Kidney epithelial cell (primary cell): Measurements from ENCODE around the gene ATP11C. TPM values are rescaled to one million over a fixed set of nuclear protein-coding genes. Genes with fewer than 3 reads are reported as not detected.
A peak's percentile ranks its signal among the peaks of the same experiment; 100 is the strongest.
"Not testable (repeated sequence)": the region's sequence is repeated elsewhere in the genome, so short reads cannot be mapped to it uniquely, and the experiment has no call there.

Experiments used
- DNase-seq: peaks from one replicate; pipeline ENCODE4 v3.0.0-alpha.2; 2010; ENCODE audit warnings: low read depth
- H3K27me3 ChIP-seq: 2 replicates; pipeline ENCODE4 v1.6.0; 2011; ENCODE audit warnings: low read length; ENCODE audit not compliant: control insufficient read depth, insufficient read depth
- H3K36me3 ChIP-seq: 2 replicates; pipeline ENCODE4 v1.5.1; 2011; ENCODE audit warnings: low read length; ENCODE audit not compliant: control insufficient read depth, insufficient read depth
- H3K4me3 ChIP-seq: 2 replicates; pipeline ENCODE4 v1.5.1; 2011; ENCODE audit warnings: low read depth, mild to moderate bottlenecking, control low read depth, low read length
- total RNA-seq: library from RNA; depleted of rRNA; stranded (reverse); fragments of >200 nt; gene quantifications from 2 replicates; pipeline ENCODE4 v1.2.3, GENCODE V29; 2015
- TF ChIP-seq, protein P1 (sequence below): IDR thresholded peaks from 2 replicates; pipeline ENCODE4 v1.5.1; 2011; ENCODE audit warnings: mild to moderate bottlenecking, moderate library complexity, low read length, control low read depth, inconsistent platforms; ENCODE audit not compliant: insufficient read depth, poor library complexity, severe bottlenecking

ATP11C gene
- total RNA-seq, 1 donor from 2014 or later, result 32.4 TPM

DNA sequence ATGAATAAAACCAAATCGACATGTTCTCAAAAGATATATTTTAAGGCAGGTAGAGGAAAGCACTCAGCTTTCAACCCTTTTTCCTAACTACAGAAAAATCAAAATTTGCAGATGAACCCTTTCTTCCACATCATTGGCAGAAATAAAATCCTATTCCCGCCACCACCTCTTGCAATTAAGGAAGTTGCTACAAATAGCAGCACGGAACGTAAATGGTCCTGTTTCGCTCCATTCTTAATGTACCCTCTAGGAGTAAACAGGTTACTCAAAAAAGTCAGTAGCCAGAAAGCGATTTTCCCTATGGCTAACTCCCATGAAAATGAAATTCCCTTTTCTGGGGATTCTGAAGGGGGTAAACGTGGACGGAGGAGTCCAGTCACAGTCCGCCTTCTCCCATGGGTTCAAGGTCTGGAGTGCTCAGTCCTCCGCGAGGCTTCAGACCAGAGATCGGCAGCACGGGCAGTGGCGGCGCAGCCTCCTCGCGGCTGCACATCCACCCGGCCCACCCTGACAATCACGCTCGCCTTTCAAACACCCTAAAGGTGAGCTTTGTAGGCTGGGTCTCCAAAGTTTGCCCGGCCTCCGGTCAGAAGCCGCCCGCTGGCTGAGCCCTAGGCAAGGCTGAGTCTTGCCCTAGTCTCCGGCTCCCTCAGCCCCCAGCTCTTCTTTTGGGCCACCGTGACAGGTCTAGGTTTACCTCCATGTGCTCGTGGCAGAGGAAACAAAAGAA lies 1.8 kb downstream of the ATP11C start:
- Histone ChIP-seq H3K36me3 (no peaks in the 10 kb centered on the region), H3K4me3 (peak overlapping the region; percentile 55), H3K27me3 (no peaks in the 10 kb centered on the region)
- TF ChIP-seq, protein P1, sequence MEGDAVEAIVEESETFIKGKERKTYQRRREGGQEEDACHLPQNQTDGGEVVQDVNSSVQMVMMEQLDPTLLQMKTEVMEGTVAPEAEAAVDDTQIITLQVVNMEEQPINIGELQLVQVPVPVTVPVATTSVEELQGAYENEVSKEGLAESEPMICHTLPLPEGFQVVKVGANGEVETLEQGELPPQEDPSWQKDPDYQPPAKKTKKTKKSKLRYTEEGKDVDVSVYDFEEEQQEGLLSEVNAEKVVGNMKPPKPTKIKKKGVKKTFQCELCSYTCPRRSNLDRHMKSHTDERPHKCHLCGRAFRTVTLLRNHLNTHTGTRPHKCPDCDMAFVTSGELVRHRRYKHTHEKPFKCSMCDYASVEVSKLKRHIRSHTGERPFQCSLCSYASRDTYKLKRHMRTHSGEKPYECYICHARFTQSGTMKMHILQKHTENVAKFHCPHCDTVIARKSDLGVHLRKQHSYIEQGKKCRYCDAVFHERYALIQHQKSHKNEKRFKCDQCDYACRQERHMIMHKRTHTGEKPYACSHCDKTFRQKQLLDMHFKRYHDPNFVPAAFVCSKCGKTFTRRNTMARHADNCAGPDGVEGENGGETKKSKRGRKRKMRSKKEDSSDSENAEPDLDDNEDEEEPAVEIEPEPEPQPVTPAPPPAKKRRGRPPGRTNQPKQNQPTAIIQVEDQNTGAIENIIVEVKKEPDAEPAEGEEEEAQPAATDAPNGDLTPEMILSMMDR, result no peak
- no peak for DNase-seq

DNA sequence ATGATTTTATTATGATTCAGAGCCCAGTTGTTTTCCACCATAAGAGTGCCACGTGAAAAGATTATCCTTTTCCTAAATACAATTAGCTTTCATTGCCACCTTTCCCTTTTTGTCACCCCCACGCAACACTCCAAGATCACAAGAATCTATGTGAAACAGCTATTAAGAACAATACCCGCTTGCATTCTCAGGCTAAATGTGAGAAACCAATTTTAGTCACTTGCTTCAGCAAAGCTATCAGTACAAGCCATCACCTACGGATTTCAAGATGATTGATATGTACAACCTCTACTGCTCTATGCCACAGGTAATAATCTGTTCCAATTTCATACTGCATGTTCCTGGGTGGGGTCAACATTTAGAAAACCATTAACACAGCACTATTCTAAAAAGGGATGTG lies 2.5 kb downstream of the ATP11C start:
- H3K4me3 ChIP-seq, result no peak overlapping the region
- no peaks in the 10 kb centered on the region for H3K27me3 ChIP-seq
- TF ChIP-seq, protein P1, result no peak
- DNase-seq, result no peak
- H3K36me3 ChIP-seq, result no peaks in the 10 kb centered on the region

DNA sequence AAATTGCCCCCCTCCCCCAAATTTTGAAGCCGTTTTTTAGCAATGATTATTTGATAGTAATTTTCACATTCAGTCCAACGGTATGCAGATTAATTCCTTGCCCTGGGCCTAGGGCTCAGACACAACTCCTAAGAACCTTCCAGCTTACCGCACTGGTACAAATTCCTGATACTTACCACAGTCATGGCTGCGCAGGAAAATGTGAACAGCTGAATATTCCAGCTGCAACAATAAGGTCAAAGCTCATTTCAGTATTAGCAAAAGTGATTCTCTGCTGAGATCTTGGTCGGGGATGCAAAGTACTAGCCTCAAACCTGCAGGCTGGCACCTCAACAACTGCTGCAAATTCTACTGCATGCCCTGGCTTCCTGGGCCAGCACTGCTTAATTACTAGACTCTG lies 3.0 kb downstream of the ATP11C start:
- H3K36me3 ChIP-seq, result no peaks in the 10 kb centered on the region
- TF ChIP-seq, protein P1, result no peak
- H3K4me3 ChIP-seq, result no peak overlapping the region
- DNase-seq, result no peak
- H3K27me3 ChIP-seq, result no peaks in the 10 kb centered on the region

DNA sequence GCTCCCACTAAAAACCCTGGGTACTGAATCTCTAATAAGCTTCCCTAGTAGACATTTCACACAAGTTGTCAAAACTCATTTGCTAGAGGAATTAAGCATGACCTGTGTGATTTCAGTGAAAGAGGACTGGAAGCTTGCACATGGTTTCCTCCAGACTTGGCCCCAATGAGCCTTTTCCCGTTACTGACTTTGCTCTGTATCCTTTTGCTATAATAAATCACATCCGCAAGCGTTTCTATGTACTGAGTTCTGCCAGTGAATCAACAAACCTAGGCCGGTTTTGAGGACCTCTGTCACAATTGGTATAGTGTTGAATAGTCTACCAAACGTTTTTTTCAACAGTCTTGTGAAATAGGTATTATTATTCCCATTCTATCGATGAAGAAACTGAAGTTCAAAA lies 8.2 kb downstream of the ATP11C start:
- no peak for DNase-seq
- TF ChIP-seq, protein P1, result no peak
- no peak overlapping the region for H3K4me3 ChIP-seq
- H3K36me3 ChIP-seq, result no peaks in the 10 kb centered on the region
- no peaks in the 10 kb centered on the region for H3K27me3 ChIP-seq

DNA sequence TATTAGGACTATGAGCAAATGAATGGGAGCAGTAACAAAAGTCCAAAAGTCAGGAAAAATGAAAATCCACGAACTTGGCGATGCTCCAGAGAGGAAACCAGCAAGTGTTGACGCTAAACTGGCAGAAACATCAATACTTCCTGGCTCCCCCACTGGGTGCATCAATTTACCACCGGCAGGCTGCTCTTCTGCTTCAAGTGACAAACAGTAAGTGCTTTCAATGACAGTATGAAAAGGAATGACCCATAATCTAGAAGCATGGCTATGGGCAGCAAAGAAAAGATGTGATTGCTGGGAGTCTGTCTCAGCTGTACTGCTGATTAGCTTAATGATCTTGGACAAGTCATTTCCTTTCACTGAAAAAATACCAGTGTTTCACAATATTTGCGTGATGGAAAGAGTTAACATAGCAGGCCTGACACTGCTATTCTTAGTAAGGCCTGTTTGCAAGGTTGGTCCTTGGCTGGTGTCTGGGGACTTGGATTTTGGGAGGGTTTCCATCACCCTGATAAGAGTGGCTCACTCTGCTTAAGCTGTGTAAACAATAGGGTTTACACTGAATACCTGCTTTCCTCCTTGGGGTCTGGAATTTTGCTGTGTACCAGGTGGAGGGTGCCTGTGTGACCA lies 8.7 kb downstream of the ATP11C start:
- Histone ChIP-seq H3K27me3 (no peaks in the 10 kb centered on the region), H3K36me3 (no peaks in the 10 kb centered on the region), H3K4me3 (no peak overlapping the region)
- no peak for DNase-seq
- TF ChIP-seq, protein P1, result no peak

DNA sequence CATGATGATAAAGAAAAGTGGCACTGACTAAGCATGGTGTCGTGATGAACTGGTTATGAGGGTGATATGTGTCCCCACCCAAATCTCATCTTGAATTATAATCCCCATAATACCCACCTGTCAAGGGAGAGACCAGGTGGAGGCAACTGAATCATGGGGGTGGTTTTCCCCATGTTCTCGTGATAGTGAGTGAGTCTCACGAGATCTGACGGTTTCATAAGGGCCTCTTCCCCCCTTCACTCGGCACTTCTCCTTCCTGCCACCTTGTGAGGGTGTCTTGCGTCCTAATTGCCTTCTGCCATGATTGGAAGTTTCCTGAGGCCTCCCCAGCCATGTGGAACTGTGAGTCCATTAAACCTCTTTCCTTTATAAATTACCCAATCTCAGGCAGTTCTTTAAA lies 11.7 kb downstream of the ATP11C start:
- DNase-seq, H3K4me3 ChIP-seq: not testable (repeated sequence)

More for the DNA sequence above, 11.7 kb downstream of the ATP11C start:
- H3K36me3 ChIP-seq, H3K27me3 ChIP-seq: not testable (repeated sequence)
